Natural killer cell (primary cell): ENCODE results near the gene CLIC6. TPM values are rescaled to one million over a fixed set of nuclear protein-coding genes. Genes with fewer than 3 reads are reported as not detected.

ENCODE experiments used
- ATAC-seq, 3 donors: fragments of 150-1000 bp in 2 of 3; fragments of 200-7000 bp in 1 of 3; cut with Tn5 transposase; 1 replicate in 1 of 3; 2 replicates in 2 of 3; pipeline ENCODE4 v1.10.0; 2021; ENCODE audit warnings: mild to moderate bottlenecking in 2 of 3, moderate library complexity in 2 of 3
- DNase-seq, 2 donors: peaks; one replicate each; pipeline versions ENCODE4 v3.0.0 to v3.0.0-alpha.2; 2013 to 2021; ENCODE audit warnings: mixed read lengths in 1 of 2
- H3K27ac ChIP-seq: one replicate; pipeline ENCODE4 v1.5.1; 2013; ENCODE audit warnings: mild to moderate bottlenecking, low read length
- H3K27me3 ChIP-seq: one replicate; pipeline ENCODE4 v1.6.1; 2013; ENCODE audit warnings: low read length; ENCODE audit not compliant: control insufficient read depth, insufficient read depth
- H3K36me3 ChIP-seq: one replicate; pipeline ENCODE4 v1.6.1; 2013; ENCODE audit warnings: low read length; ENCODE audit not compliant: control insufficient read depth, insufficient read depth
- H3K4me1 ChIP-seq: one replicate; pipeline ENCODE4 v1.6.1; 2013; ENCODE audit warnings: low read length; ENCODE audit not compliant: control insufficient read depth, insufficient read depth
- H3K4me3 ChIP-seq: one replicate; pipeline ENCODE4 v1.5.1; 2013; ENCODE audit warnings: low read length
- H3K9me3 ChIP-seq: one replicate; pipeline ENCODE4 v1.6.1; 2013; ENCODE audit warnings: low read length; ENCODE audit not compliant: control insufficient read depth, insufficient read depth
- H3K27ac Mint-ChIP-seq, 2 donors: one replicate each; pipeline ENCODE4 v1.8.0; 2022; ENCODE audit warnings: mild to moderate bottlenecking in 2 of 2, mixed read lengths in 2 of 2, moderate library complexity in 1 of 2
- H3K27me3 Mint-ChIP-seq, 2 donors: one replicate each; pipeline ENCODE4 v1.8.0; 2022; ENCODE audit warnings: low read depth in 2 of 2, mixed read lengths in 2 of 2
- H3K36me3 Mint-ChIP-seq: one replicate; pipeline ENCODE4 v1.8.0; 2022; ENCODE audit warnings: mixed read lengths
- H3K4me1 Mint-ChIP-seq, 2 donors: one replicate each; pipeline ENCODE4 v1.8.0; 2022; ENCODE audit warnings: mixed read lengths in 2 of 2
- H3K4me3 Mint-ChIP-seq: one replicate; pipeline ENCODE4 v1.8.0; 2022; ENCODE audit warnings: mild to moderate bottlenecking, moderate library complexity, mixed read lengths
- H3K9me3 Mint-ChIP-seq, 2 donors: one replicate each; pipeline ENCODE4 v1.8.0; 2022; ENCODE audit warnings: mixed read lengths in 2 of 2
- WGBS: methylation state at CpG from one replicate; pipeline ENCODE4 v1.1.7; 2013; ENCODE audit warnings: missing lambda C conversion rate; ENCODE audit not compliant: insufficient coverage; 5-methylcytosine and 5-hydroxymethylcytosine counted together
- intact Hi-C: fragments of 100-400 bp; cut with micrococcal nuclease; formaldehyde crosslinking; loops from one replicate; pipeline ENCODE4 v1.14.2; 2022
- total RNA-seq, 4 donors: library from RNA; stranded (reverse); fragments of 120-200 nt in 1 of 4; gene quantifications; one replicate each; pipeline versions ENCODE4 v1.2.3 to v1.2.4, GENCODE V29; 2013 to 2022
- TF ChIP-seq, protein P1 (sequence below): fragments of 200-600 bp; IDR thresholded peaks from one replicate; pipeline ENCODE4 v1.8.0; 2022; ENCODE audit warnings: antibody characterized with exemption

CLIC6 gene
- total RNA-seq, 3 donors from 2014 or later (not counting 1 experiment from before 2014, with no cell fraction given) = not detected

DNA sequence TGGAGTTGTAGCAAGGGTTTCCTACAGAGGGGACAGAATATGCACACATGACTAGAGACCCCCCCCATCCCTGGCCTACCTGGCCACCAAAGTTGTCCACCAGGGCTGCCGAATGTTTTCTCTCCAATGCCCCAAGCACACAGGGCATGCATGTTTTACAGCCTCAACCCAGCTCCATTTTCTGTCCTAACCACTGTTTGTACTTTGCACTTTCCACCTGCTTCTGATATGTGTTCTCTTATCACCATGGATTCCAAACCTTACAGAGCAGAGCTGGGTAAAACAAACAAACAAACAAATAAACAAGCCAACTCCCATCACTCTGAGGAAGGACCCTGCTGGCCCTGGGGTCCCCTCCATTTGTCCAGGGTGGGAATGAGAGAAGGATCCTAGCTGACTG lies 27.3 kb downstream of the CLIC6 start:
- no peaks in the 10 kb centered on the region for H3K9me3 ChIP-seq
- no peak for ATAC-seq
- Mint-ChIP-seq H3K4me3 (no peak overlapping the region), H3K27ac (no peak overlapping the region), H3K27me3 (peaks cover 15 to 16% of the 10 kb centered on the region in 2 donors), H3K36me3 (no peaks in the 10 kb centered on the region), H3K4me1 (peaks cover 0 to 4% of the 10 kb centered on the region in 2 donors), H3K9me3 (no peaks in the 10 kb centered on the region)
- no peaks in the 10 kb centered on the region for H3K4me1 ChIP-seq
- no peak for DNase-seq
- intact Hi-C loops = no loop called here
- no peaks in the 10 kb centered on the region for H3K27me3 ChIP-seq
- TF ChIP-seq, protein P1, sequence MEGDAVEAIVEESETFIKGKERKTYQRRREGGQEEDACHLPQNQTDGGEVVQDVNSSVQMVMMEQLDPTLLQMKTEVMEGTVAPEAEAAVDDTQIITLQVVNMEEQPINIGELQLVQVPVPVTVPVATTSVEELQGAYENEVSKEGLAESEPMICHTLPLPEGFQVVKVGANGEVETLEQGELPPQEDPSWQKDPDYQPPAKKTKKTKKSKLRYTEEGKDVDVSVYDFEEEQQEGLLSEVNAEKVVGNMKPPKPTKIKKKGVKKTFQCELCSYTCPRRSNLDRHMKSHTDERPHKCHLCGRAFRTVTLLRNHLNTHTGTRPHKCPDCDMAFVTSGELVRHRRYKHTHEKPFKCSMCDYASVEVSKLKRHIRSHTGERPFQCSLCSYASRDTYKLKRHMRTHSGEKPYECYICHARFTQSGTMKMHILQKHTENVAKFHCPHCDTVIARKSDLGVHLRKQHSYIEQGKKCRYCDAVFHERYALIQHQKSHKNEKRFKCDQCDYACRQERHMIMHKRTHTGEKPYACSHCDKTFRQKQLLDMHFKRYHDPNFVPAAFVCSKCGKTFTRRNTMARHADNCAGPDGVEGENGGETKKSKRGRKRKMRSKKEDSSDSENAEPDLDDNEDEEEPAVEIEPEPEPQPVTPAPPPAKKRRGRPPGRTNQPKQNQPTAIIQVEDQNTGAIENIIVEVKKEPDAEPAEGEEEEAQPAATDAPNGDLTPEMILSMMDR = no peak
- 97% methylated on average over 1 of the region's 1 CpG for WGBS
- H3K36me3 ChIP-seq = no peaks in the 10 kb centered on the region
- H3K27ac ChIP-seq = no peak overlapping the region
- H3K4me3 ChIP-seq = no peak overlapping the region

DNA sequence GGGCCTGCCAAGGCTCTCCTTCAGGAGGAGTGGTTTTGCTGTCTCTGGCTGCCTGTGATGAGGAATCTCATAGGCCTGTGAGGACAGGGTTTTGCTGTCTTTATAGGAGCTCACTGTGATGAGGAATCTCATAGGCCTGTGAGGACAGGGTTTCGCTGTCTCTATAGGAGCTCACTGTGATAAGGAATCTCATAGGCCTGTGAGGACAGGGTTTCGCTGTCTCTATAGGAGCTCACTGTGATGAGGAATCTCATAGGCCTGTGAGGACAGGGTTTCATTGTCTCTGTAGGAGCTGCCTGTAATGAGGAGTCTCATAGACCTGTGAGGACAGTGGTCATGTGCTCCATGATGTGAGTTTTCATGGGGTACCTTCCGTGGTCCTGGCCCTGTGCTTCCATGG lies 29.0 kb downstream of the CLIC6 start:
- no peak overlapping the region for H3K27ac ChIP-seq
- Mint-ChIP-seq H3K27me3 (peaks cover 1 to 6% of the 10 kb centered on the region in 2 donors), H3K4me3 (no peak overlapping the region), H3K9me3 (no peaks in the 10 kb centered on the region), H3K27ac (no peak overlapping the region), H3K36me3 (no peaks in the 10 kb centered on the region), H3K4me1 (peaks cover 0 to 4% of the 10 kb centered on the region in 2 donors)
- ATAC-seq (no peak), DNase-seq (no peak)
- H3K4me3 ChIP-seq = no peak overlapping the region
- no peaks in the 10 kb centered on the region for H3K36me3 ChIP-seq
- intact Hi-C loops = no loop called here
- TF ChIP-seq, protein P1 = no peak
- no peaks in the 10 kb centered on the region for H3K27me3 ChIP-seq
- no peaks in the 10 kb centered on the region for H3K4me1 ChIP-seq
- H3K9me3 ChIP-seq = no peaks in the 10 kb centered on the region
- 93% methylated on average over 3 of the region's 3 CpGs for WGBS

DNA sequence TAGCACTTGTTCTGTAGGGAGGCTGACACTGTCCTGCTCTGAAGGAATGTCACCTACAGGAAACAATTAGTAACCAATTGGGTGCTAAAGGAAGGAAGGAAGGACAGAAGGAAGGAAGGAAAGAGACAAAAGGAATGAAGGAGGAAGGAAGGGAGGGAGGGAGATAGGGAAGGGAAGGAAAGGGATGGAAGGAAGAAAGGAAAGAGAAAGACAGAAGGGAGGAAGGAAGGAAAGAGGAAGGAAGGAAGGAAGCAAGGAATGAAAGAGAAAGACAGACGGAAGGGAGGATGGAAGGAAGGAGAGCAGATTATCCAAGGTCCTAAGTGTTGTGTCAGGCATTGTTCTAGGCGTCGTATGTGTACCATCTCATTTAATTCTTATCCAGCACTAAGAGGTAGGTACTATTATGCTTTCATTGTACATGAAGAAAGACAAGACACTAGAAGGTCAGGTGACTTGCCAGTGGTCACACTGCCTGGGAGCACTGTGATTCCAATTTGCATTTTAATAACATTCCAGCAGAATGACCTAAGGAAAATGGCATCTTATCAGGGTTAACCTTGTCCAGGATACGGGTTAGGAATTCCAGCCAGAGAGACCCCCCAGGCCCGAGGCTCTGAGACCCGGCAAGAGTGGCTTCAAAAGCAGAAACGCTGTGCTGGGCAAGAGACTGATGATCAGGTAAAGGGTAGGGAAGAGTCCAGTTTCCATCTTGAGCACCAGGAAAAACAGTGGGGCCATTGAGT lies 29.6 kb downstream of the CLIC6 start:
- intact Hi-C loops = no loop called here

More for the DNA sequence above, 29.6 kb downstream of the CLIC6 start:
- H3K27ac Mint-ChIP-seq = no peak overlapping the region
- H3K4me1 Mint-ChIP-seq = peaks cover 0 to 4% of the 10 kb centered on the region in 2 donors
- H3K27ac ChIP-seq = no peak overlapping the region
- H3K27me3 ChIP-seq = no peaks in the 10 kb centered on the region
- H3K9me3 ChIP-seq = no peaks in the 10 kb centered on the region
- H3K4me1 ChIP-seq = no peaks in the 10 kb centered on the region
- no peaks in the 10 kb centered on the region for H3K36me3 Mint-ChIP-seq
- H3K4me3 ChIP-seq = no peak overlapping the region
- H3K9me3 Mint-ChIP-seq = no peaks in the 10 kb centered on the region
- ATAC-seq = no peak
- H3K36me3 ChIP-seq = no peaks in the 10 kb centered on the region
- DNase-seq = no peak
- H3K27me3 Mint-ChIP-seq = peaks cover 6 to 8% of the 10 kb centered on the region in 2 donors
- WGBS = 93% methylated on average over 5 of the region's 7 CpGs
- TF ChIP-seq, protein P1 = no peak
- no peak overlapping the region for H3K4me3 Mint-ChIP-seq
